Measurements from ENCODE around the gene TBX1. TPM values are rescaled to one million over a fixed set of nuclear protein-coding genes. Genes with fewer than 3 reads are reported as not detected.

Gene TBX1
- total RNA-seq, 2 experiments from 2014 or later: not detected

DNA sequence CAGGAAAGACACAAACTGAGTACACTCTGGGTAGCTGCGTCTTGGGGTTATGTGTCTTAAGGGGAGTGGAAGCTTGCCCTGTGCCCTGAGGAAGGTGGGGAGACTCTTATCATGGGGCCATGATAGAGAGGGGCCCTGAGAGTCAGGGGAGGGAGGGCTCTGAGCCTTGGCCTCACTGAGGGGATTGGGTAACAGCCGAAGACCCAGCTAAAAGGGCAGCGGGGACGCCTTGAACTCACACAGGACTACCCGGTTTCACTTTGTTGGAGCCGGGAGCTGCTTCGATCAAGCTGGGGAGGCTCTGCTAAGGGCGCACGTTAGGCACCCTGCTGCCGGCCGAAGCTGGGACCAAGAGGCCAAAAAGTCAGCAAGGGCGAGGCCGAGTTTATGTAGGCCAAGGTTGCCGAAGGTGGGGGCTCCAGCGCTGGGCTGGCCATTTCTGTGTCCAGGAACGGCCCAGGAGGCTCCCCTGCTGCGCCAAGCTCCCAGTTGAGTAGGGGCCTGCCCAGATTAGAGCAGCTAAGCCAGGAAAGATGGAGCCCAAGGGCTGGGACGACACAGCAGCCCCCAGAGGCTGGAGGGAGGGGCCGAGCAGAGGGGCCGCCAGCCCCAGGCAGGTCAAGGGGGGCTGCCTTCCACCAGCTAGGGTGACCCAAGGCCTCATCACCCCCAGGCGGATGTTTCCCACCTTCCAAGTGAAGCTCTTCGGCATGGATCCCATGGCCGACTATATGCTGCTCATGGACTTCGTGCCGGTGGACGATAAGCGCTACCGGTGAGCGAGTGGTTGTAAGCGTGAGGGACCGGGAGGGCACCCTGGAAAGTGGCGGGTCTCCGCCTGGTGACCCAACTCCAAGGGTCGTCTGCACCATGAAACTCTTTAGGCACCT is 2.2 kb downstream of the TBX1 start:
- peaks cover 58% of the 10 kb centered on the region for H3K27me3 Mint-ChIP-seq
- no peaks in the 10 kb centered on the region for H3K9me3 Mint-ChIP-seq
- no peak overlapping the region for H3K4me3 Mint-ChIP-seq
- ChIA-PET POLR2A (no interaction called here), CTCF (interaction anchor here (2.4 kb wide), 1 partner anchor 32 kb away, joined by 6 read pairs; no protein-coding TSS in a partner anchor)
- H3K4me1 Mint-ChIP-seq: peaks cover 23% of the 10 kb centered on the region
- no peak overlapping the region for H3K27ac Mint-ChIP-seq
- no peak for DNase-seq
- H3K36me3 Mint-ChIP-seq (ENCODE audit: low read depth): peaks cover 7% of the 10 kb centered on the region

DNA sequence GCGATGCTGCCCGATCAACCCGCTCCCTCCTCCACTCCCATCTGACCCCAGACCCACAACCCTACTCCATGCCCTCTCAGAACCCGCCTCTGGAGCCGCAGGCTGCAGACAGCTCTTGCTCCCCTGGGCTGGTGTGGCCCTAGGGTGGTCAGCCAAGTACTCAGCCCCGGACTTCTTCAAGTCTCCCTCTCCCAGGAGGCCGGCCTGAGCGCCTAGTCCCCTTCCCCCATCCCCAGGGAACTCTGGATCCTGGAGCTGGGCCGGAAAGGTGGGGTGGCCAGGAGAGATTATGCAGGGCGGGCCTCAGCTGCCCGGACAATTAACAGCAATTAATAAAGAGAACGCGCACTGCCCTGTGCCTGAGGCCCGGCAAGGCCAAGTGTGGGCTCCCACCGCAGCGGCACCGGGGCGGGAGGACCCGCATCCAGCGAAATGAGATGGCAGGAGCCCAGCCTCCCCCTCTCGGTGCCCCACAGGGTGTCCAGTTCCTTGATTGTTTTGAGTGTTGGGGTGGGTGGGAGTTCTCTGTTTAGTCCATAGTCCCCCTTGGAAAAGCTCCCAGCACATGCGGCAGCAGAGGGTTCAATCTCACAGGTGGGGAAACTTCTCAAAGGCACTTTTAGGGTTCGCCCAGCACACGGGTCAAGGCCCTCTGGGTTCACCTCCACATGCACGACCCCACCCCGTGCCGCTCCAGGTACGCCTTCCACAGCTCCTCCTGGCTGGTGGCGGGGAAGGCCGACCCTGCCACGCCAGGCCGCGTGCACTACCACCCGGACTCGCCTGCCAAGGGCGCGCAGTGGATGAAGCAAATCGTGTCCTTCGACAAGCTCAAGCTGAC is 3.1 kb downstream of the TBX1 start:
- peaks cover 7% of the 10 kb centered on the region for H3K36me3 Mint-ChIP-seq (ENCODE audit: low read depth)
- peaks cover 59% of the 10 kb centered on the region for H3K27me3 Mint-ChIP-seq
- H3K27ac Mint-ChIP-seq: no peak overlapping the region
- peaks cover 23% of the 10 kb centered on the region for H3K4me1 Mint-ChIP-seq
- no peaks in the 10 kb centered on the region for H3K9me3 Mint-ChIP-seq
- CTCF ChIA-PET: interaction anchor here (2.4 kb wide), 1 partner anchor 33 kb away, joined by 6 read pairs; no protein-coding TSS in a partner anchor
- POLR2A ChIA-PET: no interaction called here
- H3K4me3 Mint-ChIP-seq: no peak overlapping the region
- DNase-seq: no peak

DNA sequence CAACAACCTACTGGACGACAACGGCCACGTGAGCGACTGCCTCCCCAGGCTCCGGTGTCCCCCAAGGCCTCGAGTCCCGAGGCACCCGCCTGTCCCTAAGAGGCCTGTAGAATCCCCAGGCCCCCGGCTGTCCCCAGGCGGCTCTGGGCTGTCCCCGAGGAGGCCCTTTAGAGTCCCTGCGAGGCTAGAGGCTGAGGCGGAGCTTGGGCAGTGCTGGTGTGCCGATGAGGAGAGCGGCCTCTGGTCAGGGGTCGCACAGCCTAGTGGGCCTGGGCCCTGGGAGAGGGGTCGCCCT is 3.7 kb downstream of the TBX1 start:
- no peak overlapping the region for H3K27ac Mint-ChIP-seq
- CTCF ChIA-PET: interaction anchor here (2.4 kb wide), 1 partner anchor 34 kb away, joined by 6 read pairs; no protein-coding TSS in a partner anchor
- H3K27me3 Mint-ChIP-seq: peaks cover 59% of the 10 kb centered on the region
- peaks cover 23% of the 10 kb centered on the region for H3K4me1 Mint-ChIP-seq
- H3K36me3 Mint-ChIP-seq (ENCODE audit: low read depth): peaks cover 7% of the 10 kb centered on the region
- POLR2A ChIA-PET: no interaction called here
- no peaks in the 10 kb centered on the region for H3K9me3 Mint-ChIP-seq
- no peak overlapping the region for H3K4me3 Mint-ChIP-seq
- DNase-seq: no peak

DNA sequence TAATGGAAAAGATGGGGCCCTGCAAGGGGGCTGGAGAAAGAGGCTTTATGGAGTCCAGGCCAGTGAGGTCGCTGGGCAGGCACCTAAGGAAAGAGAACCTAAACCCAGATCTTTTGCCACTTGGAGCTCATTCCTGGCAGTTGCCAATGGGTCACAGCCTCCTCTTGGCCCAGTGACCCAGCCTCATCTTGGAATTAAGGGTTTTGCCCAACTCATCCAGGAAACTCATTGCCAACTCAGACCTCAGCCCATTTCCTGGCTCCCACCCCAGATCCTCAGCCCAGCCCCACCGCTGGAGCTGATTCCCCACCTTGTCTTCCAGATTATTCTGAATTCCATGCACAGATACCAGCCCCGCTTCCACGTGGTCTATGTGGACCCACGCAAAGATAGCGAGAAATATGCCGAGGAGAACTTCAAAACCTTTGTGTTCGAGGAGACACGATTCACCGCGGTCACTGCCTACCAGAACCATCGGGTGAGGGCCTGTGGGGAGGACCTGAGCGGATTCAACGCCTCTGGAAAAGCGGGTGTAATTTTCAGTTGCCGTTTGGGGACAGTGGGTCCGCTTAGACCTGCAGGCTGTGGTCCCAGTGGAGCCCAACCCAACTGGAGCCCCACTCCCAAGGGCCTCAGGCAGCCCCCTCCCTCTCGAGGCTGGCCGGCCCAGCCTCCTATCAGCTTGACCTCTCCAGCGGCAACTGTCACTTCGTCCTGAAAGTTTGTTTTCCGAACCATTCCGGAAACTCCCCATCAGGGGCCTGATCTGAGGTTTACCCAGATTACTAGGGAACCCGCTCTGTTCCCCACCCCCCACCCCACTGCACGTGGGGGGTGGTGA is 4.3 kb downstream of the TBX1 start:
- Mint-ChIP-seq H3K9me3 (no peaks in the 10 kb centered on the region), H3K36me3 (ENCODE audit: low read depth) (peaks cover 4% of the 10 kb centered on the region), H3K27ac (no peak overlapping the region), H3K4me3 (no peak overlapping the region), H3K27me3 (peaks cover 60% of the 10 kb centered on the region), H3K4me1 (peaks cover 18% of the 10 kb centered on the region)
- no peak for DNase-seq
- POLR2A ChIA-PET: no interaction called here
- CTCF ChIA-PET: interaction anchor here (0.9 kb wide), 1 partner anchor 267 kb away, joined by 3 read pairs; no protein-coding TSS in a partner anchor

DNA sequence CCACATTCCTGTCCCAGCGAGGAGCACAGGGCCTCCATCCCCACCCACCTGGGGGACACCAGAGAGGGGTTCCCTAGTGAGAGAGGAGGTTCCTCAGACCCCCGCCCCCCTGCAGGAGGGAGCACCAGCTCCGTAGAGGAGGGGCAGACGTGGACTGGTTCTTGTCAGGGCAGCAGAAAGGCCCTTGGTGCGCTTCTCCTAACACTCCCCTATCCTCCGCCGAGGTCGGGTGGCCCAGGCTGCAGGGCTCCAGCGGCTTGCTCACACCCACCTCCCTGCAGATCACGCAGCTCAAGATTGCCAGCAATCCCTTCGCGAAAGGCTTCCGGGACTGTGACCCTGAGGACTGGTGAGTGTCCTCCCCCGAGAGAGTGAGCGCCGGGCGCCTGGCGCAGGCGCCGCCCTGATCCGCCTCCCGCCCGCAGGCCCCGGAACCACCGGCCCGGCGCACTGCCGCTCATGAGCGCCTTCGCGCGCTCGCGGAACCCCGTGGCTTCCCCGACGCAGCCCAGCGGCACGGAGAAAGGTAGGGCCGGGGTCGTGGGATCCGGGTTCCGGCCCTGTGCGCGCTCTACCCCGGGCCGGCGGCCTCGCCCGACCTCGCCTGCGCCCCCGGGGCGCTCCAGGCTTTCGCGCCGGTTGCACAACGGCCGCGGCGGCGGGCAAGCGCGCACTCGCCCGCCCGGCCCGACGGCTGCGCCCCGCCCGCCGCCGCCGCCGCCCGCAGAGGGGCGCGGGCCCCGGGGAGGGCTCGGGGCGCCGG is 5.1 kb downstream of the TBX1 start:
- peaks cover 14% of the 10 kb centered on the region for H3K4me1 Mint-ChIP-seq
- H3K27me3 Mint-ChIP-seq: peaks cover 58% of the 10 kb centered on the region
- CTCF ChIA-PET: interaction anchor here (0.6 to 0.9 kb wide), 2 partner anchors 266 to 328 kb away, joined by 3 to 4 read pairs; no protein-coding TSS in a partner anchor
- H3K9me3 Mint-ChIP-seq: no peaks in the 10 kb centered on the region
- POLR2A ChIA-PET: no interaction called here
- no peak overlapping the region for H3K27ac Mint-ChIP-seq
- peak overlapping the region; percentile 51 for H3K4me3 Mint-ChIP-seq
- no peaks in the 10 kb centered on the region for H3K36me3 Mint-ChIP-seq (ENCODE audit: low read depth)
- no peak for DNase-seq

DNA sequence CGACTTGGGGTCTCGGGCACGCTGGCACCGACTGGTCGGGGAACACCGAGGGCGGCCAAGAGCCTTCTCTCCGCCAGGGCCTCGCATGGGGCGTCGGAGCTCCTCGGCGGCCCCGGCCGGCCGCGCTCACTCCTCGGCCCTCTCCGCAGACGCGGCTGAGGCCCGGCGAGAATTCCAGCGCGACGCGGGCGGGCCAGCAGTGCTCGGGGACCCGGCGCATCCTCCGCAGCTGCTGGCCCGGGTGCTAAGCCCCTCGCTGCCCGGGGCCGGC is 5.6 kb downstream of the TBX1 start:
- Mint-ChIP-seq H3K4me1 (peaks cover 14% of the 10 kb centered on the region), H3K27me3 (peaks cover 58% of the 10 kb centered on the region), H3K36me3 (ENCODE audit: low read depth) (no peaks in the 10 kb centered on the region), H3K9me3 (no peaks in the 10 kb centered on the region), H3K27ac (no peak overlapping the region), H3K4me3 (no peak overlapping the region)
- no peak for DNase-seq
- ChIA-PET POLR2A (no interaction called here), CTCF (interaction anchor here (0.6 kb wide), 1 partner anchor 329 kb away, joined by 4 read pairs; no protein-coding TSS in a partner anchor)

- peaks cover 55% of the 10 kb centered on the region for H3K27me3 Mint-ChIP-seq
- H3K4me3 Mint-ChIP-seq: peak overlapping the region; percentile 35
- POLR2A ChIA-PET: no interaction called here
Measured at GRCh38 chr22:19766511-19767426, 6.2 kb downstream of the TBX1 start.

DNA sequence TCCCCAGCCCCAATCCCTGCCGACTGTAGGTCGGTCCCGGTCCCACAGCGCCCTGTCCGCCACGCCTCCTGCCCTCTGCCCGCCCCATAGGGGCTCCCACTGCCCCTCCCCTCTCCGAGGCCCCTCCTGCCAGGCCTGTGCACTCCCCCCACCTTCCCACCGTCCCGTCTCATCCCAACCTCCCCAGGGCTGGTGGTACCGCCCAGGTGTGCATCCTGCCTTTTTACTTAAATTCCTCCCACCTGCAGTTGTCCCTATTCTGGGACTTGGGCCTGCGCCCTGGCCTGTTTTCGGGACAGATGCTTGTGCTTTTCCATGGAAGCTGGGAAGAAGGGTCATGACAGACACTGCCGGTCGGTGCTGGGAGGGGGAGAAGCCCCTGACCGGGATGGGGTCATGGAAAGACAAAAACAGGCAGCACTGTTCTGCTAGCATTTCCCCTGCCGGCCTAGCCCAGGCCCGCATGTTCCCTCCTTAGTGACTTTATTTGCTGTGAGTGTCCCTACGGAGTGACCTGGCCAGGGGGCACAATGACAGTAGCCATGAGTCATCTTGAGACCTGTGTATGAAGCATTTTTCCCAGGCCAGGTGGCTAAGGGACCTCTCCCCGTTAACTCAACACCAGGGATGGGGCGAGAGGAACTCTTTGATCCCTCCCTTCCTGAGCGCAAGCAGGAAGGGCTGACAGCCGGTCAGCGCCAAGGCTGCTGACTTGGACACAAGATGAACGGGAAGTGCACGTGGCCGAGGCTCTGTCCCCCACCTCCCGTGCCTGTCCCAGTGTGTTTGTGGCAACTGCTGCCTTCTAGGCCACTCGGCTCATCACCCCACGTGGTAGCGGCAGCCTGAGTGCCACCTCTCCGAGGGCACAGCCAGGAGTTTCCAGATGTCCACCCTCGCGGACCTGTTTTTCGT is 7.1 kb downstream of the TBX1 start:
- peak overlapping the region; percentile 35 for H3K4me3 Mint-ChIP-seq
- peaks cover 55% of the 10 kb centered on the region for H3K27me3 Mint-ChIP-seq
- ChIA-PET POLR2A (no interaction called here), CTCF (interaction anchor here (0.8 kb wide), 1 partner anchor 37 kb away, joined by 3 read pairs; no protein-coding TSS in a partner anchor)
- H3K4me1 Mint-ChIP-seq: peaks cover 12% of the 10 kb centered on the region
- no peak for DNase-seq
- no peaks in the 10 kb centered on the region for H3K36me3 Mint-ChIP-seq (ENCODE audit: low read depth)
- no peak overlapping the region for H3K27ac Mint-ChIP-seq
- no peaks in the 10 kb centered on the region for H3K9me3 Mint-ChIP-seq

More at GRCh38 chr22:19766511-19767426, 6.2 kb downstream of the TBX1 start:
- peaks cover 12% of the 10 kb centered on the region for H3K4me1 Mint-ChIP-seq
- CTCF ChIA-PET: no interaction called here
- DNase-seq: peak; percentile 67
- no peaks in the 10 kb centered on the region for H3K9me3 Mint-ChIP-seq
- no peaks in the 10 kb centered on the region for H3K36me3 Mint-ChIP-seq (ENCODE audit: low read depth)
- H3K27ac Mint-ChIP-seq: no peak overlapping the region

DNA sequence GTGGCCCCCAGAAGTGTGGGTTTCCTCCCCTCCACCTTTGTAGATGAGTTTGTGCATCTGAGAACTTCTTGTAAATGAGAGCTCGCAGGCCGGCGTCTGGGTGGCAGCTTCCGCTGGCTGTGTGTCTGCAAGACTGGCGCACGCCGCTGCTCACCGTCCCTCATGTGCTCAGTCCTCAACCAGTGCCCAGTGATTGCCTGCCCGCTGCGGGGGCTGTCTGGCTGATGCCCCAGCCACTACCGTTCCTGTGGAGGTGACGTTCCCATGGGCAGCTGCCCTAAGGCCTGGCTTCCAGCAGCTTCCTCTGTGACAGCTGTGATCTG is 8.8 kb downstream of the TBX1 start:
- Mint-ChIP-seq H3K4me1 (peaks cover 12% of the 10 kb centered on the region), H3K9me3 (no peaks in the 10 kb centered on the region), H3K27me3 (peaks cover 52% of the 10 kb centered on the region), H3K36me3 (ENCODE audit: low read depth) (no peaks in the 10 kb centered on the region), H3K4me3 (no peak overlapping the region), H3K27ac (no peak overlapping the region)
- CTCF ChIA-PET: interaction anchor here (1.0 kb wide), 1 partner anchor 38 kb away, joined by 3 read pairs; no protein-coding TSS in a partner anchor
- DNase-seq: no peak
- POLR2A ChIA-PET: no interaction called here

GRCh38 chr22:19770349-19771220 is 10.0 kb downstream of the TBX1 start:
- ChIA-PET POLR2A (no interaction called here), CTCF (no interaction called here)
- no peak overlapping the region for H3K4me3 Mint-ChIP-seq
- DNase-seq: no peak
- no peak overlapping the region for H3K27ac Mint-ChIP-seq
- H3K27me3 Mint-ChIP-seq: peaks cover 40% of the 10 kb centered on the region
- no peaks in the 10 kb centered on the region for H3K9me3 Mint-ChIP-seq
- peaks cover 7% of the 10 kb centered on the region for H3K4me1 Mint-ChIP-seq
- no peaks in the 10 kb centered on the region for H3K36me3 Mint-ChIP-seq (ENCODE audit: low read depth)

All from activated CD4-positive, alpha-beta memory T cell treated with anti-CD3 and anti-CD28 coated beads, Interleukin-2, amount 10 ng/mL, durations not matched to agents 7 days and 5 days (primary cell).